ENCODE measurements around the gene GYG2.

Gene GYG2

DNA sequence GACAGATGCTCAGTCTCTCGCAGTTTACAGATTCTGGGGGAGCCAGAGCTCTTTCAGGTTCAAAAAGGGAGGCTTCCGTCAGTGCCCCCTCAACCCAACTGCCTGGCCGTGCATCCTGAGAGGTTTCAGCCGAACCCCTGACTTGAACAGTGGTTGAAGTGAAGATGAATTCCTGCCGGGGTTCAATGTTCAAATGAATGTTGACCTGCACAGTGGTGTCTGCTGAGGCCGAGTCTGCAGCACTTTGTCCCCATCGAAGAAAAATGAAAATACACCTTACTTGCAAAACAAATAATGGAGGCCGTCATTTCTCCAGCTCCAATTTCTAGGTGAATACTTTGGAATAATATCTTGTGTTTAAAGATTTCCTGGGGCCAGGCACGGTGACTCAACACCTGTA, 33.7 kb downstream of the GYG2 start (continued):
- no peak for TF ChIP-seq ZNF157 (tag by site-specific recombination; IDR thresholded peaks at IDR 0.05)

DNA sequence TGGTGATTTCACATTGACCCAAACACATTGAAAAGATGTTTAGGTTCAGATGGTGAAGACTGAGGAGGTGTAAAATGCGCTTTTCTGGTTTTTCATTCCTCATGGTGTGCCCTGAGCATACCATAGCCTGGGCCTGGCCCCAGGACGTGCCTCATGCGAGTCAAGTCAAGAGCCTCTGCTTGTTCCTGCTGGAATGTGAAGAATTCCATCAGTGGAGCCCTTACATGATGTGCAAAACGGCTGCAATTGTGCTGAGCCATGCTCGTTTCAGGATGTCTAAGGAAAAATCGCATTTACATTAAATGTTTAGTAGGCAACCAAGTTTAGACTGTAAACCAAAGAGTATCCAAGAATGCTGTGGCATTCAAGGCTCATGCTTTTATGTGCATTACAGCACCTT, 34.9 kb downstream of the GYG2 start:
- H3K4me3 ChIP-seq (ENCODE audit: low read depth, low read length) = no peak overlapping the region
- TF ChIP-seq, protein P1, sequence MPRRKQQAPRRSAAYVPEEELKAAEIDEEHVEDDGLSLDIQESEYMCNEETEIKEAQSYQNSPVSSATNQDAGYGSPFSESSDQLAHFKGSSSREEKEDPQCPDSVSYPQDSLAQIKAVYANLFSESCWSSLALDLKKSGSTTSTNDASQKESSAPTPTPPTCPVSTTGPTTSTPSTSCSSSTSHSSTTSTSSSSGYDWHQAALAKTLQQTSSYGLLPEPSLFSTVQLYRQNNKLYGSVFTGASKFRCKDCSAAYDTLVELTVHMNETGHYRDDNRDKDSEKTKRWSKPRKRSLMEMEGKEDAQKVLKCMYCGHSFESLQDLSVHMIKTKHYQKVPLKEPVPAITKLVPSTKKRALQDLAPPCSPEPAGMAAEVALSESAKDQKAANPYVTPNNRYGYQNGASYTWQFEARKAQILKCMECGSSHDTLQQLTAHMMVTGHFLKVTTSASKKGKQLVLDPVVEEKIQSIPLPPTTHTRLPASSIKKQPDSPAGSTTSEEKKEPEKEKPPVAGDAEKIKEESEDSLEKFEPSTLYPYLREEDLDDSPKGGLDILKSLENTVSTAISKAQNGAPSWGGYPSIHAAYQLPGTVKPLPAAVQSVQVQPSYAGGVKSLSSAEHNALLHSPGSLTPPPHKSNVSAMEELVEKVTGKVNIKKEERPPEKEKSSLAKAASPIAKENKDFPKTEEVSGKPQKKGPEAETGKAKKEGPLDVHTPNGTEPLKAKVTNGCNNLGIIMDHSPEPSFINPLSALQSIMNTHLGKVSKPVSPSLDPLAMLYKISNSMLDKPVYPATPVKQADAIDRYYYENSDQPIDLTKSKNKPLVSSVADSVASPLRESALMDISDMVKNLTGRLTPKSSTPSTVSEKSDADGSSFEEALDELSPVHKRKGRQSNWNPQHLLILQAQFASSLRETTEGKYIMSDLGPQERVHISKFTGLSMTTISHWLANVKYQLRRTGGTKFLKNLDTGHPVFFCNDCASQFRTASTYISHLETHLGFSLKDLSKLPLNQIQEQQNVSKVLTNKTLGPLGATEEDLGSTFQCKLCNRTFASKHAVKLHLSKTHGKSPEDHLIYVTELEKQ (tag by site-specific recombination; IDR thresholded peaks at IDR 0.05; ENCODE audit: borderline replicate concordance) = no peak
- TF ChIP-seq FEZF1 (tag by site-specific recombination; IDR thresholded peaks at IDR 0.05) = no peak
- TF ChIP-seq, protein P2, sequence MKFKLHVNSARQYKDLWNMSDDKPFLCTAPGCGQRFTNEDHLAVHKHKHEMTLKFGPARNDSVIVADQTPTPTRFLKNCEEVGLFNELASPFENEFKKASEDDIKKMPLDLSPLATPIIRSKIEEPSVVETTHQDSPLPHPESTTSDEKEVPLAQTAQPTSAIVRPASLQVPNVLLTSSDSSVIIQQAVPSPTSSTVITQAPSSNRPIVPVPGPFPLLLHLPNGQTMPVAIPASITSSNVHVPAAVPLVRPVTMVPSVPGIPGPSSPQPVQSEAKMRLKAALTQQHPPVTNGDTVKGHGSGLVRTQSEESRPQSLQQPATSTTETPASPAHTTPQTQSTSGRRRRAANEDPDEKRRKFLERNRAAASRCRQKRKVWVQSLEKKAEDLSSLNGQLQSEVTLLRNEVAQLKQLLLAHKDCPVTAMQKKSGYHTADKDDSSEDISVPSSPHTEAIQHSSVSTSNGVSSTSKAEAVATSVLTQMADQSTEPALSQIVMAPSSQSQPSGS (tag by site-specific recombination; IDR thresholded peaks at IDR 0.05; ENCODE audit: low read depth) = no peak
- no peak for TF ChIP-seq SP2 (tag by site-specific recombination; IDR thresholded peaks at IDR 0.05)
- no peak for TF ChIP-seq ZNF155 (tag by site-specific recombination; IDR thresholded peaks at IDR 0.05)
- no peak for TF ChIP-seq ZNF48 (tag by site-specific recombination; IDR thresholded peaks at IDR 0.05)
- TF ChIP-seq ZNF354C (tag by site-specific recombination; IDR thresholded peaks at IDR 0.05; ENCODE audit: borderline replicate concordance, low read depth) = no peak
- TF ChIP-seq ZNF404 (tag by site-specific recombination; IDR thresholded peaks at IDR 0.05) = no peak
- no peak for TF ChIP-seq ZNF132 (tag by site-specific recombination; IDR thresholded peaks at IDR 0.05; ENCODE audit: borderline replicate concordance)
- TF ChIP-seq ZNF514 (tag by site-specific recombination; IDR thresholded peaks at IDR 0.05) = no peak
- no peak for TF ChIP-seq YY1 (tag by site-specific recombination; IDR thresholded peaks at IDR 0.05)
- TF ChIP-seq, protein P3, sequence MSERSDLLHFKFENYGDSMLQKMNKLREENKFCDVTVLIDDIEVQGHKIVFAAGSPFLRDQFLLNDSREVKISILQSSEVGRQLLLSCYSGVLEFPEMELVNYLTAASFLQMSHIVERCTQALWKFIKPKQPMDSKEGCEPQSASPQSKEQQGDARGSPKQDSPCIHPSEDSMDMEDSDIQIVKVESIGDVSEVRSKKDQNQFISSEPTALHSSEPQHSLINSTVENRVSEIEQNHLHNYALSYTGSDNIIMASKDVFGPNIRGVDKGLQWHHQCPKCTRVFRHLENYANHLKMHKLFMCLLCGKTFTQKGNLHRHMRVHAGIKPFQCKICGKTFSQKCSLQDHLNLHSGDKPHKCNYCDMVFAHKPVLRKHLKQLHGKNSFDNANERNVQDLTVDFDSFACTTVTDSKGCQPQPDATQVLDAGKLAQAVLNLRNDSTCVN (tag by site-specific recombination; optimal IDR thresholded peaks at IDR 0.05) = no peak
- no peak for TF ChIP-seq ZFP69B (tag by site-specific recombination; IDR thresholded peaks at IDR 0.05)
- TF ChIP-seq MYNN (tag by site-specific recombination; IDR thresholded peaks at IDR 0.05; ENCODE audit: borderline replicate concordance) = no peak
- no peak for TF ChIP-seq ZNF571 (tag by site-specific recombination; IDR thresholded peaks at IDR 0.05)
- no peak for TF ChIP-seq ZNF266 (tag by site-specific recombination; IDR thresholded peaks at IDR 0.05; ENCODE audit: low read depth)
- no peak for TF ChIP-seq ZNF433 (tag by site-specific recombination; IDR thresholded peaks at IDR 0.05; ENCODE audit: low read depth)
- TF ChIP-seq, protein P4, sequence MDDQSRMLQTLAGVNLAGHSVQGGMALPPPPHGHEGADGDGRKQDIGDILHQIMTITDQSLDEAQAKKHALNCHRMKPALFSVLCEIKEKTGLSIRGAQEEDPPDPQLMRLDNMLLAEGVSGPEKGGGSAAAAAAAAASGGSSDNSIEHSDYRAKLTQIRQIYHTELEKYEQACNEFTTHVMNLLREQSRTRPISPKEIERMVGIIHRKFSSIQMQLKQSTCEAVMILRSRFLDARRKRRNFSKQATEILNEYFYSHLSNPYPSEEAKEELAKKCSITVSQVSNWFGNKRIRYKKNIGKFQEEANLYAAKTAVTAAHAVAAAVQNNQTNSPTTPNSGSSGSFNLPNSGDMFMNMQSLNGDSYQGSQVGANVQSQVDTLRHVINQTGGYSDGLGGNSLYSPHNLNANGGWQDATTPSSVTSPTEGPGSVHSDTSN (CRISPR knock-in tag; IDR thresholded peaks at IDR 0.05) = no peak
- no peak for TF ChIP-seq ZNF184 (tag by site-specific recombination; IDR thresholded peaks at IDR 0.05)
- no peak for TF ChIP-seq ZNF341 (tag by site-specific recombination; IDR thresholded peaks at IDR 0.05; ENCODE audit: low read depth)
- POLR2A ChIA-PET = no interaction called here
- no peaks in the 10 kb centered on the region for H3K4me1 ChIP-seq (ENCODE audit: control insufficient read depth, insufficient read depth, low read length)
- CTCF ChIA-PET = interaction anchor here (0.6 kb wide), 1 partner anchor 11 kb away, joined by 3 read pairs; no protein-coding TSS in a partner anchor
- no peak overlapping the region for H3K27ac ChIP-seq (ENCODE audit: extremely low read depth, low read depth, low read length)
- no peaks in the 10 kb centered on the region for H3K9me3 ChIP-seq (ENCODE audit: control insufficient read depth, insufficient read depth, low read depth, low read length)
- peaks cover 0 to 49% of the 10 kb centered on the region in 2 experiments; a peak in 1 of 3 replicates for H3K36me3 ChIP-seq (ENCODE audit: control insufficient read depth in 2 of 2, insufficient read depth in 1 of 2, low read length in 2 of 2)

Data from HEK293 (cell line).